ENCODE measurements around the gene EN2.

Gene EN2

DNA sequence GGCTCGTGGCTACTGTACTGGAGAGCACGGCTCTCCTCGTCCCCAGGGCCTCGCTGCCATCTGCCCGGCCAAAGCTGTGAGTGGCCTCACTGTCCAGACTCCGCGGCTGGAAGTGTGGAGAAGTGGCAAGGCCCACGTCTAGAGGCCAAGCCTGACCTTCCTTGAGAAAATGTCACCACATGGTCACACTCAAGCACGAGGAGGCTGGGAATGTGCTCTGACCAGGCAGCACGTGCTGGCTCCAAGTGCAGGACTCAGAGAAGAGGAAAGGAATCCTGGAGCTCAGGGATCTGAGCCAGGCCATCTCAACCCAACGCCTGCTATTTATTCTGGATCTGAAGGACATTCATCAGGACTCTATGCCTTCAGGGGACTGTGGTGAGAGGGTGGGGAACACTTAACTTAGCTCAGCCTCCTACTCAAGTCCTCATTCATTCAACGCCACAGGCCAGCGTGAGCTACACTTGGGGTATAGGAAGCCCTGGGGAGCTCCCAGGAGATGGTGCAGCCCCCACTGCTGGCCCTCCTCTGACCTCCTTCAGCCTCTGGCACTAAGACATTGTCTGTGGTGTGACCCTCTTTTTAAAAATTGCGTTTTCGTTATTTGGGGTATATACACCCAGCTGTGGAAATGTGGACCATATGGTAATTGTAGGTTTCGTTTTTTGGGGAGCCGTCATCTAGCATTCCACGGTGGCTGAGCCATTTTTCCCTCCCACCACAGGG lies 29.0 kb downstream of the EN2 start:
- Histone ChIP-seq H3K4me1 (ENCODE audit: control insufficient read depth, insufficient read depth, low read length) (peaks cover 5% of the 10 kb centered on the region), H3K9ac (ENCODE audit: low read length) (no peak overlapping the region), H3K4me3 (ENCODE audit: low read length) (no peak overlapping the region), H3K36me3 (ENCODE audit: control insufficient read depth, insufficient read depth, low read length, severe bottlenecking) (no peaks in the 10 kb centered on the region), H3K27me3 (replicated peaks; ENCODE audit: control insufficient read depth, insufficient read depth, low read length) (peaks cover 57% of the 10 kb centered on the region), H3K9me3 (ENCODE audit: control insufficient read depth, low read length) (no peaks in the 10 kb centered on the region)
- DNase-seq (ENCODE audit: low read depth), result no peak

DNA sequence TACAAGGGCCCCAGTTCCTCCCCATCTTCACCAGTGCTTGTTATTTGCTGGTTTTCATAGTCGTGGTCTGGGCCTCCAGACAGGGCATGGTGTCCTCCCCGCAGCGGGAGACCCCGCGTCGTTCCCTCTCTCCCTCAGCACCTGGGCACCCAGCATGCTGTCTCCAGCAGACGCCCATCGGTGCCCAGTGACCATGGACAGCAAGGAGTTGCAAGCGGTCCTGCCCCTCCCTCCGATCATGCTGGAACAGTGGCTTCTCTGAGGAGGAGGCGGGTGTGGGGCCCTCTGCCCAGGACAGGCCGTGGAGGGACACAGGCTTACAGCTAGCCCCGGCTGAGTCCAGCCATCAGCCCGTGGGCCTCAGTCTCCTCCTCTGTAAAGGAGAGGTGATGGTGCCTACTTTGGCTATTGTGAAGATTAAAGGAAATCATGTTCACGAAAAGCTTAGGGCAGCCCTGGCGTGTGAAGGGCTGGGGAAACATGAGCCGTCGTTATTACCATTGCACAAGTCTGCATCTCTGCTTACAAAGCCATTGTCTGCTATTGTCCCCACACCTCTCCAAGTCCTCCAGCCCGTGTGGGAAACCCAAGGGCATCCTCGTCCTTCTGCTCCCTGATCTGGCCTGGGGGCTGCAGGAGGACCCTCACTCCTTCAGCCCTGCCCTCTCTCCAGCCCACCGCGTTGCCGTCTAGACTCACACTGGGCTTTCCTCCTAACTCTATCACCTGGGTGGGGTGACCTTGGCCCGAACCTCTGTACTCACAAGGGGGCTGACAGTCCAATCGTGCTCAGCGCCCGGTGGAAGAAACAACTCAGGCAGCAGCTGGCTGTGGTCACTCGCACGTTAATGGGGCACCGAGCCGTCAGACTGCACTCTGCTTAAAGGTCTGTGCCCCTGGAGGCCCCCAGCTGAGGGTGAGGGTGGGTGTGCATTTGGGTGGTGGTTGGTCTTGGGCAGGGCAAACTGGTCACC lies 29.9 kb downstream of the EN2 start:
- peaks cover 56% of the 10 kb centered on the region for H3K27me3 ChIP-seq (replicated peaks; ENCODE audit: control insufficient read depth, insufficient read depth, low read length)
- peaks cover 5% of the 10 kb centered on the region for H3K4me1 ChIP-seq (ENCODE audit: control insufficient read depth, insufficient read depth, low read length)
- no peak for DNase-seq (ENCODE audit: low read depth)
- no peaks in the 10 kb centered on the region for H3K9me3 ChIP-seq (ENCODE audit: control insufficient read depth, low read length)
- H3K36me3 ChIP-seq (ENCODE audit: control insufficient read depth, insufficient read depth, low read length, severe bottlenecking), result no peaks in the 10 kb centered on the region
- no peak overlapping the region for H3K9ac ChIP-seq (ENCODE audit: low read length)
- H3K4me3 ChIP-seq (ENCODE audit: low read length), result no peak overlapping the region

DNA sequence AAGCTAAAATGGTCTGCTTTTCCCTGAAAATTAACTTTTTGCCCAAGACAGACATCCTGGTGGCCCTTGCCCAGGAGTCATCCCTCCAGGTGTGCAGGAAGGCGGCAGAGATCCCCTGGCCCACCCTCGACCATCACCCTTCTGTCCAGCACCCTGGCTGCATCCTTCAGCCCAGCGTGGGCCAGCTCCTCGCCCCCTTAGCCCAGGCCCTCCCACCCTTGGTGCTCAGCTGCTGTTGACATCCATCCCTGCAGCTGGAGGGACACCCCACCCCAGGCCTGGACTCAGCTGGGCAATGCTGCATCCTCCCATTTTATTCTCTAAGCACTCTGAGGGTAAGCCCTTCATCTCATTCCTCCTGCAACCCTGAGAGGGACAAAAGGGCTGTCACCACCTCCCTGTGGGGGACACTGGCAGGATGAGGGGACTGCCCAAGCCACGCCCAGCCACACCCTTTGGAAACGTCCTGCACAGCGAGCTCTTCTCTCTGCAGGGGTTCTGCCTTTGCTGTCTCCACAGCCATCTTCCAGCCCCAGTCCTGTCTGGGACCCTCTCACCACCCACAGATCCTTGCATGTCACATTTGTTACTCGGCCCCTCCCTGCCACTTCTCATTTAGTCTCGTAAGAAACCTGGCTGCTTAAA lies 30.7 kb downstream of the EN2 start:
- H3K4me3 ChIP-seq (ENCODE audit: low read length), result no peak overlapping the region
- H3K4me1 ChIP-seq (ENCODE audit: control insufficient read depth, insufficient read depth, low read length), result peaks cover 5% of the 10 kb centered on the region
- no peaks in the 10 kb centered on the region for H3K9me3 ChIP-seq (ENCODE audit: control insufficient read depth, low read length)
- peaks cover 55% of the 10 kb centered on the region for H3K27me3 ChIP-seq (replicated peaks; ENCODE audit: control insufficient read depth, insufficient read depth, low read length)
- no peak for DNase-seq (ENCODE audit: low read depth)
- H3K36me3 ChIP-seq (ENCODE audit: control insufficient read depth, insufficient read depth, low read length, severe bottlenecking), result no peaks in the 10 kb centered on the region
- H3K9ac ChIP-seq (ENCODE audit: low read length), result no peak overlapping the region

DNA sequence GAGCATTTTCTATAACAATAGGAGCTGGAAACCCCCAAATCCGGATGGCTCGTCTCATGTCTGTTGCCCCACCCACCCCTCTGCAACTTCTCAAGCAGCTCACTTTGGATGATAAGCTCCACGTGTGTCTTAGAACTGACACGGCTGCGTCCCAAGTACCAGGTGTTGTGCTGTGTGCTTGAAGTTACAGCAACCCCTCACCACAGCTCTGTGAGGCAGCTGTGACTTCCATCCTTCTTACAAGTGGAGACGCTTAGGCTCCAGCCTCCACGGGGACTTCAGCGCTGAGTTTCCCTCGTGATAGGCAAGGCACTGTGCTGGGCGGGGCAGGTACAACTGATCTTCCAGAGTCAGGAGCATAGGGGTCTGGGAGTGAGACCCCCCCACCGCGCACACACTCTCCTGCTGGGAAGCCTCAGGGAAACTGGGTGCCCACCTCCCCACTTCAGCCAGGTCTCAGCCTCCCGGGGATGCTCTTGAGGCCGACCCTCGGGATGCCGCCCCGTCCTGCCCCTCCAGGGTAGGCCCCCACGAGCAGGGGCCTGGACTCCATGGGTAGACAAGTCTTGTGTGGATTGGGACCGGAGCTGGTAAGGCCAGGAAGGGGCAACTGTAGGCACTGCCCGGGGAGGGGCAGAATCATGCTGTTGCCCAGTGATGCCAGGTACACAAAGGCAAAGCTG lies 31.4 kb downstream of the EN2 start:
- H3K4me1 ChIP-seq (ENCODE audit: control insufficient read depth, insufficient read depth, low read length), result peaks cover 5% of the 10 kb centered on the region
- H3K36me3 ChIP-seq (ENCODE audit: control insufficient read depth, insufficient read depth, low read length, severe bottlenecking), result no peaks in the 10 kb centered on the region
- peaks cover 50% of the 10 kb centered on the region for H3K27me3 ChIP-seq (replicated peaks; ENCODE audit: control insufficient read depth, insufficient read depth, low read length)
- H3K9ac ChIP-seq (ENCODE audit: low read length), result no peak overlapping the region
- no peaks in the 10 kb centered on the region for H3K9me3 ChIP-seq (ENCODE audit: control insufficient read depth, low read length)
- H3K4me3 ChIP-seq (ENCODE audit: low read length), result no peak overlapping the region
- DNase-seq (ENCODE audit: low read depth), result no peak

DNA sequence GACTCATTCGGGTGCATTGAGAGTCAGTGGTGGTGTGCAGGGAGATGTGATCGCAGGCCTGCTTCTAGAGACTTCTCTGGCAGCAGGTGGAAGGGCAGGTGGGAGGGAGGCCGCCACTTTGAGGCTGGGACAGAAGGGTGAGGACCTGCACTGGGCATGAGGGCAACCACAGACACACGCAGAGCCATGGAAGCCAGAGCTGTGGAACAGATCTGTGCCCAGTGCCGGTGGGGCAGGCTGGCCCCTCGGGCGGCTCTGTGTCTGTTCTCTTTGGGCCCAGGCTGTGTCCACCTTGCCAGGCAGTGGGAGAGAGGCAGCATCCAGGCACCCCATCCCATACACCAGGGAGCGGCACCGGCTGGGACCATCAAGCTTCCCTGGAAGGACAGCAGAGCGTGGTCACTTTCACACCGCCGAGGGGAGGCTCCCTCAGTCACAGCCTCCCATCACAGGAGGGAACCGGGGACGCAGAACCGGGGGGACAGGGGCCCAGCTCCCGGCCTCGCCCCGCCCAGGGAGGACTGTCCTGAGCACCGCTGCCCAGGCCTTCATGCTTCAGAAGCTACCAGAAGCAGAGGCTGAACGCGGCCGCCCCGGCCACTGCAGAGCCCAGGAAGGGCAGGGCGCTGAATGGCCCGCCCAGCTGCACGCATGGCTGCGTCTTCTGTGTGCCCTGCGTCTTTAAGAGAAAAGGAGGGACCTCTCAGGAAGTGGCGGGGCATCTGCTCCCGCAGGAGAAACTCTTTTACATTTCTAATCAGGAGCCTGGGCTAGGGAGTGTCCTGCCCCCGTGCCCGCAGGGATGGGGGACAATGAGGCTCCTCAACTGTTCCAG lies 32.1 kb downstream of the EN2 start:
- peaks cover 43% of the 10 kb centered on the region for H3K27me3 ChIP-seq (replicated peaks; ENCODE audit: control insufficient read depth, insufficient read depth, low read length)
- no peak for DNase-seq (ENCODE audit: low read depth)
- no peaks in the 10 kb centered on the region for H3K9me3 ChIP-seq (ENCODE audit: control insufficient read depth, low read length)
- peaks cover 5% of the 10 kb centered on the region for H3K4me1 ChIP-seq (ENCODE audit: control insufficient read depth, insufficient read depth, low read length)
- peak overlapping the region; percentile 29 for H3K9ac ChIP-seq (ENCODE audit: low read length)
- peak overlapping the region; percentile 76 for H3K4me3 ChIP-seq (ENCODE audit: low read length)
- no peaks in the 10 kb centered on the region for H3K36me3 ChIP-seq (ENCODE audit: control insufficient read depth, insufficient read depth, low read length, severe bottlenecking)

DNA sequence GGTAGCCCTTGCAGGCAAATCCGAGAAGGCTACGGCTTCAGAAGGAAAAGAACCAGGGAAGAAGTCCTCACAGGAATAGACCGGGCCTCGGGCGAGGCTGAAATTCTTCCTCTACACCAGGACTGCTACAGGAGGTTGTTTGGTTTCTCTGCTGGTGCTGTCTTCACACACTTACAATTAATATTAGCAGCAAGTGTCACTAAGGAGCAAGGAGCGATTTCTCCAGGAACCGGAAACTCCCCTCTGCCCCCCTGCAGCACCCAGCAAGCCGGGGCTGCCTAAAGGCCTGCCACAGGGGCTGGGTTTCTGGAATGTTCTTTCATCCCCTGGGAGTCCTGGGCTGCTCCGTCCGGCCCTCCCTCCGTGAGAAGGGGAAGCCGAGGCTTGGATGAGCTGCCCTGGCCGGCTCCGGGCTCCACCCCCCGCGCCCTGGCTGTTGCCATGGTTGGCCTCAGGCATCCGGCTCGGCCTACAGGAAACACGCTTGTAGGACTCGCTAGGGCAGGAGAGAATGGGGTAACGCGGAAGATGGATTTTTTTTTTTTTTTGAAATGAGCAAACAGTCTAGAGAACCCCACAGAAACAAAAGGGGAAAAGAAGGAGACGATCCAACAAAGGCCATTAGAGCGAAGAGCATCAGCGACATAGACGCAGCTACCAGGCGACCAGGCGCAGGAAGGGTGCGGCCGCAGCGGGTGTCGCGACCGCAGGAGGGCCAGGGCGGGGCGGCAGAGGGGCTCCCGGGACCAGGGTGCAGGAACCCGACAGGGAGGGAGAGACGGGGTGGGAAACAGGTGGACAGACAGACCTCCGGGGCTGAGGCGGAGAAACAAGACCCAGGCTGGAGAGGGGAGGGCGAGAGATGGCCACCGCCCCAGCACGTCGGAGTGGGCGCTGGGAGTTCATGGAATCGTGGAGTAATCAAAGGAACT lies 33.0 kb downstream of the EN2 start:
- no peak for DNase-seq (ENCODE audit: low read depth)
- Histone ChIP-seq H3K4me1 (ENCODE audit: control insufficient read depth, insufficient read depth, low read length) (peaks cover 5% of the 10 kb centered on the region), H3K4me3 (ENCODE audit: low read length) (peak overlapping the region; percentile 76), H3K36me3 (ENCODE audit: control insufficient read depth, insufficient read depth, low read length, severe bottlenecking) (no peaks in the 10 kb centered on the region), H3K9me3 (ENCODE audit: control insufficient read depth, low read length) (no peaks in the 10 kb centered on the region), H3K9ac (ENCODE audit: low read length) (peak overlapping the region; percentile 29), H3K27me3 (replicated peaks; ENCODE audit: control insufficient read depth, insufficient read depth, low read length) (peaks cover 40% of the 10 kb centered on the region)

DNA sequence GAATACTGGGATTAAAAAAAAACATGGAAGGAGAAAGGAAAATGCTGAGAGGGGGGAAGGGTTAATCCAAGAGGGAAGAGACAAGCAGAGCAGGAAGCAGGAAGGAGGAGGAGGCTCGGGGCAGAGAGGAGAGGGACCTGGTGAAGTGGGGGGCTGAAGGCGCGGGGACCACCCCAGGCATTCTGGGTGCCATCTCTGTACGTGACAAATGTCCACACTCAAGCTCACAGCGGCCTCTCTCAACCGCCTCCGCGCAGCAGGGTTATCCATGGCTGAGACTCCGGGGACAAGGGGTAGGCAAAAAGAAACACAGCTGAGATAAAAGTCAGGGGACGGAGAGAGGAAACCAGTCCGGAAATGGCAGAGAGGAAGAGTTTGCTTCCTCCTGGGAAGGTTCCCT lies 33.9 kb downstream of the EN2 start:
- H3K9me3 ChIP-seq (ENCODE audit: control insufficient read depth, low read length), result no peaks in the 10 kb centered on the region
- H3K4me3 ChIP-seq (ENCODE audit: low read length), result no peak overlapping the region
- H3K27me3 ChIP-seq (replicated peaks; ENCODE audit: control insufficient read depth, insufficient read depth, low read length), result peaks cover 38% of the 10 kb centered on the region
- peaks cover 5% of the 10 kb centered on the region for H3K4me1 ChIP-seq (ENCODE audit: control insufficient read depth, insufficient read depth, low read length)
- no peak overlapping the region for H3K9ac ChIP-seq (ENCODE audit: low read length)
- H3K36me3 ChIP-seq (ENCODE audit: control insufficient read depth, insufficient read depth, low read length, severe bottlenecking), result no peaks in the 10 kb centered on the region
- DNase-seq (ENCODE audit: low read depth), result no peak

DNA sequence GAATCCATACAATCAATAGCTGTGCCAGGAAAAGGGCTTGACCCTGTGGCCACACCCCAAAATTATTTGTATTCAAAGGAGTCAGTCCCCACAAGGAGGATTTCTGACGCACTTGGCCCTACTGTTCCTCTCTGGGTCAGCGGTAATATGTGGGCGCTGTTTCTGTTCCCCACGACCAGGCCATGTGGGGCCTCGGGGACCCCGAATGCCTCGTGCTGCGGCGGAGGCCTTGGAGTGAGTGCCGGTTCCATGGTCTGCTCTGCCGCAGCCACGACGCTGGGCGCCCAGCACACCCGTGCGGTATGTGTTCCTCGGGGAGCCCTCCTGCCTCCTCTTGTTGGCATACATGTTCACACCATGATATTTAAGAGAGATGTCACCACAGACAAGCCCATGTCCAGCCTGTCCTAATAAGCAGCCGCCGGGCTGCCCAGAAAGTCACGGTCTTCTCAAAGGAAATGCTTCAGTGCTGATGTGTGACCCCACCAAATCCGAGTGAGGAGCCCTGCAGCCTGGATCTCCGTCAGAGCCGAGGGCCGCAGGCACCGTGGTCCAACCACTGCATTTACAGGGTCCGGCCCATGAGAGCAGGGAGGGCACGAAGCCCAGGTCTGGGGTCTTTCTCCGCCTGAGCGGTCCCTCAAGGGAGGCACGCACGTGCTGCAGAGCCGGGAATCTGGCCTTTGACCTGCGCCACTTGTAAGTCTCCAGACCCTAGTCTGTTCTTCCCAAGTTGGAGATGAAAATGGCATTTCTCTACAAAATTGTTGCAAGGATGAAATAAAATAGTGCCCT lies 36.0 kb downstream of the EN2 start:
- Histone ChIP-seq H3K9me3 (ENCODE audit: control insufficient read depth, low read length) (no peaks in the 10 kb centered on the region), H3K36me3 (ENCODE audit: control insufficient read depth, insufficient read depth, low read length, severe bottlenecking) (no peaks in the 10 kb centered on the region), H3K4me3 (ENCODE audit: low read length) (no peak overlapping the region), H3K27me3 (replicated peaks; ENCODE audit: control insufficient read depth, insufficient read depth, low read length) (peaks cover 42% of the 10 kb centered on the region), H3K4me1 (ENCODE audit: control insufficient read depth, insufficient read depth, low read length) (peaks cover 5% of the 10 kb centered on the region), H3K9ac (ENCODE audit: low read length) (no peak overlapping the region)
- DNase-seq (ENCODE audit: low read depth), result no peak

DNA sequence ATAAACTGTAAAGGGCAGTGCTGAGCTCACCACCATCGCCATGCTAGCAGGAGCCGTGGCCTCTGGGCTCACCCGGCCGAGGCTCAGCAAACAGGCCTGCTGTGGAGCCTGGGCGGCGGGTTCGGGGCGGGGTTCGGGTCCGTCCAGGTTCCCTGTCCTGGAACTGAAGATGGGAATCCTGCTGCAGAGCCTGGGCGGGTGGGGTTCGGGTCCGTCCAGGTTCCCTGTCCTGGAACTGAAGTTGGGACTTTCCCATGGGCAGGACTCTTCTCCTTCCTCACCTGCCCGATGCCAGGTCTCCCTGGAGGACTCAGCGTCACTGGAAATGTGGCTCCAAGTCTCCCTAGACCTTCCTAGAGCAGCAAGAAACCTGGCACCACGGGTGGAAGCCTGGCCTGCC lies 36.6 kb downstream of the EN2 start:
- Histone ChIP-seq H3K36me3 (ENCODE audit: control insufficient read depth, insufficient read depth, low read length, severe bottlenecking) (no peaks in the 10 kb centered on the region), H3K9me3 (ENCODE audit: control insufficient read depth, low read length) (no peaks in the 10 kb centered on the region), H3K4me3 (ENCODE audit: low read length) (no peak overlapping the region), H3K27me3 (replicated peaks; ENCODE audit: control insufficient read depth, insufficient read depth, low read length) (peaks cover 44% of the 10 kb centered on the region), H3K4me1 (ENCODE audit: control insufficient read depth, insufficient read depth, low read length) (peaks cover 5% of the 10 kb centered on the region), H3K9ac (ENCODE audit: low read length) (no peak overlapping the region)
- no peak for DNase-seq (ENCODE audit: low read depth)

All from adipocyte (in vitro differentiated cells).